ENCODE results near the gene CMBL.
"Not testable (repeated sequence)": the region's sequence is repeated elsewhere in the genome, so short reads cannot be mapped to it uniquely, and the experiment has no call there.

CMBL gene

GRCh38 chr5:10253390-10253789, 54.3 kb downstream of the CMBL start:
- no peak for DNase-seq

- DNase-seq: no peak
Observed at GRCh38 chr5:10251405-10251804, 56.3 kb downstream of the CMBL start.

GRCh38 chr5:10250806-10251276, 56.9 kb downstream of the CMBL start:
- DNase-seq: no peak

GRCh38 chr5:10249948-10250805, 57.5 kb downstream of the CMBL start, which contains the start of gene CCT5:
TSS of gene CCT5 (plus strand) at chr5:10250280. CDS start at chr5:10250341, 61 bp downstream.
- DNase-seq: peak; percentile 90

- DNase-seq: no peak
Observed at GRCh38 chr5:10248378-10249260, 59.1 kb downstream of the CMBL start.

GRCh38 chr5:10247217-10247616, 60.5 kb downstream of the CMBL start:
- not testable (repeated sequence) for DNase-seq

- no peak for DNase-seq
Observed at GRCh38 chr5:10246761-10247160, 60.9 kb downstream of the CMBL start.

- no peak for DNase-seq
Observed at GRCh38 chr5:10244342-10244944, 63.3 kb downstream of the CMBL start.

- DNase-seq: no peak
Observed at GRCh38 chr5:10243660-10244240, 64.0 kb downstream of the CMBL start.

GRCh38 chr5:10235350-10235749, 72.4 kb downstream of the CMBL start:
- no peak for DNase-seq

- DNase-seq: no peak
Observed at GRCh38 chr5:10233505-10233904, 74.2 kb downstream of the CMBL start.

GRCh38 chr5:10233011-10233410, 74.7 kb downstream of the CMBL start:
- DNase-seq: no peak

- no peak for DNase-seq
Observed at GRCh38 chr5:10232386-10232785, 75.3 kb downstream of the CMBL start.

GRCh38 chr5:10229306-10230048, 78.2 kb downstream of the CMBL start:
- no peak for DNase-seq

GRCh38 chr5:10228288-10228687, 79.4 kb downstream of the CMBL start:
- no peak for DNase-seq

Measured in stimulated activated CD4-positive, alpha-beta T cell treated with anti-CD3 and anti-CD28 coated beads, Interleukin-1b, Interleukin-23, amount 100 ng/mL, for 48 hours (primary cell).